Hepatocyte (in vitro differentiated cells): Measurements from ENCODE around the gene ZBTB44. TPM values are rescaled to one million over a fixed set of nuclear protein-coding genes. Genes with fewer than 3 reads are reported as not detected.

Experiments
- DNase-seq: peaks from one replicate; pipeline ENCODE4 v3.0.0-alpha.2; 2016; ENCODE audit warnings: low spot score
- H2AFZ ChIP-seq: fragments of 200-600 bp; sonication (generic); 2 replicates; pipeline ENCODE4 v1.6.0; 2016; ENCODE audit warnings: antibody characterized with exemption, mild to moderate bottlenecking
- H3K27ac ChIP-seq: fragments of 200-600 bp; sonication (generic); 2 replicates; pipeline ENCODE4 v1.5.1; 2016; ENCODE audit warnings: mild to moderate bottlenecking
- H3K27me3 ChIP-seq: fragments of 200-600 bp; sonication (generic); 2 replicates; pipeline ENCODE4 v1.6.1; 2016
- H3K36me3 ChIP-seq: fragments of 200-600 bp; sonication (generic); replicated peaks from 2 replicates; pipeline ENCODE4 v1.5.1; 2016; ENCODE audit warnings: low read depth; ENCODE audit not compliant: insufficient read depth
- H3K4me1 ChIP-seq: fragments of 200-600 bp; sonication (generic); 2 replicates; pipeline ENCODE4 v1.5.1; 2016; ENCODE audit warnings: mild to moderate bottlenecking, moderate library complexity; ENCODE audit not compliant: insufficient read depth
- H3K4me2 ChIP-seq: fragments of 200-600 bp; sonication (generic); 2 replicates; pipeline ENCODE4 v1.6.0; 2016
- H3K4me3 ChIP-seq: fragments of 200-600 bp; sonication (generic); 2 replicates; pipeline ENCODE4 v1.5.1; 2016; ENCODE audit warnings: mild to moderate bottlenecking
- H3K79me2 ChIP-seq: fragments of 200-600 bp; sonication (generic); 2 replicates; pipeline ENCODE4 v1.6.0; 2017; ENCODE audit warnings: mild to moderate bottlenecking
- H3K9me2 ChIP-seq: fragments of 200-600 bp; sonication (generic); replicated peaks from 2 replicates; pipeline ENCODE4 v1.6.0; 2017; ENCODE audit warnings: mild to moderate bottlenecking; ENCODE audit not compliant: insufficient read depth
- H3K9me3 ChIP-seq: fragments of 200-600 bp; sonication (generic); 2 replicates; pipeline ENCODE4 v1.5.1; 2016; ENCODE audit warnings: low read depth, mild to moderate bottlenecking
- H4K20me1 ChIP-seq: fragments of 200-600 bp; sonication (generic); 2 replicates; pipeline ENCODE4 v1.6.0; 2016; ENCODE audit warnings: mild to moderate bottlenecking; ENCODE audit not compliant: insufficient read depth, poor library complexity, severe bottlenecking
- CTCF ChIP-seq: fragments of 200-600 bp; sonication (generic); IDR thresholded peaks from 2 replicates; pipeline ENCODE4 v1.5.1; 2016; ENCODE audit warnings: antibody characterized with exemption, mild to moderate bottlenecking; ENCODE audit not compliant: poor library complexity
- EZH2 ChIP-seq: fragments of 200-600 bp; sonication (generic); IDR thresholded peaks from 2 replicates; pipeline ENCODE4 v1.6.1; 2016; ENCODE audit warnings: antibody characterized with exemption, mild to moderate bottlenecking, borderline replicate concordance
- EZH2phosphoT487 ChIP-seq: fragments of 200-600 bp; sonication (generic); IDR thresholded peaks from one replicate; pipeline ENCODE4 v1.6.1; 2018; ENCODE audit warnings: antibody characterized with exemption, mild to moderate bottlenecking, low read depth, moderate library complexity; ENCODE audit not compliant: unreplicated experiment, severe bottlenecking
- WGBS: methylation state at CpG from one replicate; pipeline ENCODE4 v1.1.6; 2016; ENCODE audit warnings: low lambda C conversion rate; ENCODE audit errors: missing lambda C conversion rate; 5-methylcytosine and 5-hydroxymethylcytosine counted together
- polyA plus RNA-seq: library from polyadenylated mRNA; unstranded; fragments of >200 nt; fragmentation: Nextera tagmentation; extraction: Ambion mirVana; gene quantifications from 2 replicates; pipeline ENCODE4 v1.2.1, GENCODE V29; 2016
- total RNA-seq: library from RNA; depleted of rRNA; stranded (reverse); fragments of >200 nt; gene quantifications from 2 replicates; pipeline ENCODE4 v1.2.3, GENCODE V29; 2014

The ZBTB44 gene
- total and polyA plus RNA-seq, 2 experiments from 2014 or later = 7.3 to 53.8 TPM

GRCh38 chr11:130181295-130182272 lies 133.1 kb downstream of the ZBTB44 start:
- H3K9me2 ChIP-seq = no peaks in the 10 kb centered on the region

GRCh38 chr11:130180896-130181294 lies 133.8 kb downstream of the ZBTB44 start:
- no peaks in the 10 kb centered on the region for H4K20me1 ChIP-seq
- no peak for DNase-seq
- H3K4me3 ChIP-seq = no peak overlapping the region
- TF ChIP-seq CTCF = no peak
- H3K79me2 ChIP-seq = peaks cover 67% of the 10 kb centered on the region
- WGBS = 78% methylated on average over 8 of the region's 8 CpGs
- H3K27ac ChIP-seq = peak overlapping the region; percentile 89
- no peak overlapping the region for H2AFZ ChIP-seq
- H3K36me3 ChIP-seq = no peaks in the 10 kb centered on the region
- no peaks in the 10 kb centered on the region for H3K27me3 ChIP-seq
- H3K4me2 ChIP-seq = peak overlapping the region; percentile 64
- peaks cover 37% of the 10 kb centered on the region for H3K4me1 ChIP-seq
- no peaks in the 10 kb centered on the region for H3K9me3 ChIP-seq
- H3K9me2 ChIP-seq = no peaks in the 10 kb centered on the region

More at GRCh38 chr11:130181295-130182272, 133.1 kb downstream of the ZBTB44 start:
- H3K4me1 ChIP-seq = peaks cover 37% of the 10 kb centered on the region
- no peaks in the 10 kb centered on the region for H3K36me3 ChIP-seq
- no peak overlapping the region for H3K4me3 ChIP-seq
- H3K4me2 ChIP-seq = peak overlapping the region; percentile 64
- H3K9me3 ChIP-seq = no peaks in the 10 kb centered on the region
- TF ChIP-seq EZH2phosphoT487 (no peak), EZH2 (no peak), CTCF (no peak)
- peak; percentile 84 for DNase-seq
- H3K27me3 ChIP-seq = no peaks in the 10 kb centered on the region
- H2AFZ ChIP-seq = no peak overlapping the region
- WGBS = 36% methylated on average over 11 of the region's 11 CpGs
- H3K79me2 ChIP-seq = peaks cover 67% of the 10 kb centered on the region
- H4K20me1 ChIP-seq = no peaks in the 10 kb centered on the region
- peak overlapping the region; percentile 89 for H3K27ac ChIP-seq

- Histone ChIP-seq H3K36me3 (no peaks in the 10 kb centered on the region), H3K79me2 (peaks cover 67% of the 10 kb centered on the region), H3K4me1 (peaks cover 37% of the 10 kb centered on the region), H3K27me3 (no peaks in the 10 kb centered on the region), H3K9me3 (no peaks in the 10 kb centered on the region), H3K27ac (peak overlapping the region; percentile 89), H3K9me2 (no peaks in the 10 kb centered on the region), H4K20me1 (no peaks in the 10 kb centered on the region), H3K4me3 (no peak overlapping the region), H3K4me2 (peak overlapping the region; percentile 64), H2AFZ (no peak overlapping the region)
- 50% methylated on average over 4 of the region's 4 CpGs for WGBS
- peak; percentile 70 for DNase-seq
- no peak for TF ChIP-seq CTCF
Measured at GRCh38 chr11:130180491-130180890, 134.2 kb downstream of the ZBTB44 start.
